B cell (primary cell): ENCODE measurements around the gene HEXIM1. TPM values are rescaled to one million over a fixed set of nuclear protein-coding genes. Genes with fewer than 3 reads are reported as not detected.

Experiments used
- ATAC-seq: fragments of 200-7000 bp; cut with Tn5 transposase; one replicate; pipeline ENCODE4 v1.10.0; 2021; ENCODE audit warnings: low read depth, mild to moderate bottlenecking, moderate number of reproducible peaks, moderate library complexity
- CTCF ChIA-PET: fragments of 350-600 bp; sonication (Branson Sonifier 250); formaldehyde crosslinking; loops from one replicate; lab custom pipeline; 2021; ENCODE audit warnings: antibody characterized with exemption, inconsistent platforms; lab: Charles Lee
- POLR2A ChIA-PET: fragments of 350-600 bp; sonication (Branson Sonifier 250); formaldehyde crosslinking; loops from one replicate; lab custom pipeline; 2021; ENCODE audit warnings: antibody characterized with exemption; lab: Charles Lee
- DNase-seq: peaks from one replicate; pipeline ENCODE4 v3.0.0; 2013
- H2AFZ ChIP-seq: 2 replicates; pipeline ENCODE4 v1.6.1; 2012; ENCODE audit warnings: mild to moderate bottlenecking, low read depth, low read length; ENCODE audit not compliant: insufficient read depth, poor library complexity, severe bottlenecking
- H3K27ac ChIP-seq, 2 donors: 1 replicate in 1 of 2; 2 replicates in 1 of 2; pipeline ENCODE4 v1.5.1; 2012 to 2013; ENCODE audit warnings: low read length in 2 of 2, mild to moderate bottlenecking in 2 of 2, moderate library complexity in 1 of 2
- H3K27me3 ChIP-seq, 4 experiments: fragments of 200-600 bp in 1 of 4; sonication (generic) in 1 of 4; replicated peaks in 1 of 4; 1 replicate in 2 of 4; 2 replicates in 2 of 4; pipeline versions ENCODE4 v1.6.1 to v1.7.0; 2013 to 2016; ENCODE audit warnings: low read length in 3 of 4, mild to moderate bottlenecking in 2 of 4, mixed read lengths in 1 of 4, moderate library complexity in 1 of 4; ENCODE audit not compliant: insufficient read depth in 4 of 4, control insufficient read depth in 3 of 4; ENCODE audit errors: control extremely low read depth in 1 of 4
- H3K36me3 ChIP-seq, 2 experiments: replicated peaks in 1 of 2; 1 replicate in 1 of 2; 2 replicates in 1 of 2; pipeline versions ENCODE4 v1.6.1 to v1.7.1; 2013; ENCODE audit warnings: low read length in 1 of 2; ENCODE audit not compliant: insufficient read depth in 2 of 2, control insufficient read depth in 1 of 2; ENCODE audit errors: control extremely low read depth in 1 of 2, extremely low read depth in 1 of 2
- H3K4me1 ChIP-seq, 2 donors: fragments of 200-600 bp in 1 of 2; sonication (generic) in 1 of 2; 1 replicate in 1 of 2; 2 replicates in 1 of 2; pipeline versions ENCODE4 v1.5.1 to v1.6.1; 2013 to 2017; ENCODE audit warnings: low read length in 2 of 2; ENCODE audit not compliant: control insufficient read depth in 2 of 2, insufficient read depth in 2 of 2
- H3K4me2 ChIP-seq: replicated peaks from 2 replicates; pipeline ENCODE3; 2012; ENCODE audit warnings: mild to moderate bottlenecking, low read depth, low read length; ENCODE audit not compliant: poor library complexity, severe bottlenecking
- H3K4me3 ChIP-seq, 5 experiments: fragments of 200-600 bp in 1 of 5; sonication (generic) in 1 of 5; 1 replicate in 3 of 5; 2 replicates in 2 of 5; pipeline versions ENCODE4 v1.5.1 to v1.7.0; 2011 to 2016; ENCODE audit warnings: low read length in 4 of 5, mild to moderate bottlenecking in 4 of 5, low read depth in 2 of 5, control low read depth in 1 of 5, moderate library complexity in 1 of 5; ENCODE audit not compliant: insufficient read depth in 1 of 5; ENCODE audit errors: control extremely low read depth in 1 of 5, extremely low read depth in 1 of 5
- H3K79me2 ChIP-seq: fragments of 200-600 bp; sonication (generic); one replicate; pipeline ENCODE4 v1.6.0; 2016; ENCODE audit warnings: low read length; ENCODE audit not compliant: control insufficient read depth, insufficient read depth
- H3K9ac ChIP-seq: fragments of 200-600 bp; sonication (generic); 2 replicates; pipeline ENCODE4 v1.6.1; 2017; ENCODE audit warnings: mild to moderate bottlenecking, low read length, moderate library complexity
- H3K9me3 ChIP-seq, 3 donors: one replicate each; pipeline versions ENCODE4 v1.6.1 to v1.7.1; 2013; ENCODE audit warnings: low read length in 2 of 3; ENCODE audit not compliant: control insufficient read depth in 2 of 3, insufficient read depth in 1 of 3; ENCODE audit errors: control extremely low read depth in 1 of 3
- H4K20me1 ChIP-seq: 2 replicates; pipeline ENCODE4 v1.6.0; 2012; ENCODE audit warnings: mild to moderate bottlenecking, low read length; ENCODE audit not compliant: insufficient read depth, control insufficient read depth, poor library complexity, severe bottlenecking
- H3K27ac Mint-ChIP-seq: one replicate; pipeline ENCODE4 v1.8.0; 2021; ENCODE audit warnings: mixed read lengths
- H3K27me3 Mint-ChIP-seq: one replicate; pipeline ENCODE4 v1.8.0; 2021; ENCODE audit warnings: mixed read lengths
- H3K4me1 Mint-ChIP-seq: one replicate; pipeline ENCODE4 v1.8.0; 2021; ENCODE audit warnings: mixed read lengths
- H3K4me3 Mint-ChIP-seq: one replicate; pipeline ENCODE4 v1.8.0; 2021; ENCODE audit warnings: mixed read lengths
- H3K9me3 Mint-ChIP-seq: one replicate; pipeline ENCODE4 v1.8.0; 2022; ENCODE audit warnings: mixed read lengths; ENCODE audit not compliant: insufficient read depth
- EZH2 ChIP-seq: IDR thresholded peaks from 2 replicates; pipeline ENCODE4 v1.6.1; 2012; ENCODE audit warnings: borderline replicate concordance, low read depth, mild to moderate bottlenecking, moderate library complexity, low read length; ENCODE audit not compliant: insufficient read depth, poor library complexity, severe bottlenecking
- WGBS: methylation state at CpG from one replicate; pipeline ENCODE4 v1.1.5; 2013; ENCODE audit warnings: missing lambda C conversion rate; ENCODE audit not compliant: insufficient coverage; 5-methylcytosine and 5-hydroxymethylcytosine counted together
- intact Hi-C: fragments of 100-400 bp; cut with micrococcal nuclease; formaldehyde crosslinking; loops from one replicate; pipeline ENCODE4 v1.10.0; 2022
- polyA plus RNA-seq: library from polyadenylated mRNA; depleted of rRNA; stranded (reverse); fragments of >200 nt; gene quantifications from 2 replicates; pipeline ENCODE4 v1.2.3, GENCODE V29; 2012
- total RNA-seq, 2 donors: library from RNA; stranded (reverse); fragments of 120-200 nt in 1 of 2; gene quantifications; 1 replicate in 1 of 2; 2 replicates in 1 of 2; pipeline versions ENCODE4 v1.2.3 to v1.2.4, GENCODE V29; 2013 to 2022
- TF ChIP-seq, protein P1 (sequence below): fragments of 200-600 bp; IDR thresholded peaks from one replicate; pipeline ENCODE4 v1.8.0; 2022; ENCODE audit warnings: antibody characterized with exemption, mild to moderate bottlenecking

HEXIM1 gene
- total and polyA plus RNA-seq, 2 donors (not counting 1 experiment from before 2014, with no cell fraction given), result 23.7 to 48.9 TPM

GRCh38 chr17:45130681-45131615, 17.3 kb upstream of the HEXIM1 start:
- POLR2A ChIA-PET, result no interaction called here
- no peak for ATAC-seq
- Histone ChIP-seq H3K27ac (no peak overlapping the region), H3K4me1 (peaks cover 8 to 11% of the 10 kb centered on the region in 2 donors), H3K79me2 (peaks cover 9% of the 10 kb centered on the region), H3K36me3 (no peaks in the 10 kb centered on the region), H2AFZ (no peak overlapping the region), H3K27me3 (peaks cover 0 to 10% (median 2%) of the 10 kb centered on the region in 4 experiments), H3K9ac (no peak overlapping the region), H3K4me2 (peak overlapping the region; percentile 95), H3K9me3 (no peaks in the 10 kb centered on the region), H4K20me1 (no peaks in the 10 kb centered on the region), H3K4me3 (no peak overlapping the region)
- DNase-seq, result no peak
- Mint-ChIP-seq H3K27ac (peak overlapping the region; percentile 37), H3K4me1 (peaks cover 13% of the 10 kb centered on the region), H3K9me3 (no peaks in the 10 kb centered on the region), H3K4me3 (peak overlapping the region; percentile 97), H3K27me3 (peaks cover 4% of the 10 kb centered on the region)
- WGBS, result 82% methylated on average over 15 of the region's 17 CpGs
- TF ChIP-seq EZH2, result no peak
- TF ChIP-seq, protein P1, sequence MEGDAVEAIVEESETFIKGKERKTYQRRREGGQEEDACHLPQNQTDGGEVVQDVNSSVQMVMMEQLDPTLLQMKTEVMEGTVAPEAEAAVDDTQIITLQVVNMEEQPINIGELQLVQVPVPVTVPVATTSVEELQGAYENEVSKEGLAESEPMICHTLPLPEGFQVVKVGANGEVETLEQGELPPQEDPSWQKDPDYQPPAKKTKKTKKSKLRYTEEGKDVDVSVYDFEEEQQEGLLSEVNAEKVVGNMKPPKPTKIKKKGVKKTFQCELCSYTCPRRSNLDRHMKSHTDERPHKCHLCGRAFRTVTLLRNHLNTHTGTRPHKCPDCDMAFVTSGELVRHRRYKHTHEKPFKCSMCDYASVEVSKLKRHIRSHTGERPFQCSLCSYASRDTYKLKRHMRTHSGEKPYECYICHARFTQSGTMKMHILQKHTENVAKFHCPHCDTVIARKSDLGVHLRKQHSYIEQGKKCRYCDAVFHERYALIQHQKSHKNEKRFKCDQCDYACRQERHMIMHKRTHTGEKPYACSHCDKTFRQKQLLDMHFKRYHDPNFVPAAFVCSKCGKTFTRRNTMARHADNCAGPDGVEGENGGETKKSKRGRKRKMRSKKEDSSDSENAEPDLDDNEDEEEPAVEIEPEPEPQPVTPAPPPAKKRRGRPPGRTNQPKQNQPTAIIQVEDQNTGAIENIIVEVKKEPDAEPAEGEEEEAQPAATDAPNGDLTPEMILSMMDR, result no peak
- intact Hi-C loops, result no loop called here
- CTCF ChIA-PET, result interaction anchor here (0.7 to 10.2 kb wide), 5 partner anchors 20 to 952 kb away, joined by 3 to 242 read pairs (median 4); partner anchors contain the start of gene HEXIM1
